ENCODE results near the gene POLR2L. TPM values are rescaled to one million over a fixed set of nuclear protein-coding genes. Genes with fewer than 3 reads are reported as not detected.

POLR2L gene
- total RNA-seq, 1 experiment from 2014 or later: 99.7 TPM

DNA sequence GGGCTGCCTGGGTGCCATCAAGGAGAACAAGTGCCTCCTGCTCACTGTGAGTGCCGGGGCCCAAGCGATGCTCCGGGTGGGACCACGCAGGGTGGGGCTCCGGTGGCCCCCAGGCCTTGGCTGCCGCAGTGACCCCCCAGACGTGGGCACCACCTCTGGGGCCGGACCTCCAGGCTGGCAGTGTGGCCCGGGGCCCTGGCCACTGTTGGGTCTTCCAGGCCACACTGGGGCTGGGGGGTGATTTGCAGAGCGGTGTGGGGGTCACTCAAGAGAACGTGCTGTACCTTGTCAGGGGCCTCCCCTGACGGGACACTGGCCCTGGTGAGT is 20.3 kb upstream of the POLR2L start:
- Histone ChIP-seq H3K4me2 (no peak overlapping the region), H3K27me3 (ENCODE audit: insufficient read depth, low read depth) (no peaks in the 10 kb centered on the region), H3K27ac (no peak overlapping the region), H3F3A (ENCODE audit: insufficient read depth, low read depth) (no peaks in the 10 kb centered on the region), H4K20me1 (ENCODE audit: insufficient read depth) (no peaks in the 10 kb centered on the region; the same call in 1 of the 2 replicates), H3K4me1 (replicated peaks; ENCODE audit: insufficient read depth) (no peaks in the 10 kb centered on the region), H3K4me3 (no peak overlapping the region), H2AFZ (no peak overlapping the region), H3K36me3 (ENCODE audit: low read depth) (no peaks in the 10 kb centered on the region), H3K9me3 (ENCODE audit: insufficient read depth, low read depth) (no peaks in the 10 kb centered on the region), H3K9me2 (ENCODE audit: insufficient read depth) (no peaks in the 10 kb centered on the region), H3K79me2 (ENCODE audit: low read depth) (no peaks in the 10 kb centered on the region)
- TF ChIP-seq EZH2 (IDR thresholded peaks at IDR 0.05; ENCODE audit: low read depth): no peak
- TF ChIP-seq, protein P1, sequence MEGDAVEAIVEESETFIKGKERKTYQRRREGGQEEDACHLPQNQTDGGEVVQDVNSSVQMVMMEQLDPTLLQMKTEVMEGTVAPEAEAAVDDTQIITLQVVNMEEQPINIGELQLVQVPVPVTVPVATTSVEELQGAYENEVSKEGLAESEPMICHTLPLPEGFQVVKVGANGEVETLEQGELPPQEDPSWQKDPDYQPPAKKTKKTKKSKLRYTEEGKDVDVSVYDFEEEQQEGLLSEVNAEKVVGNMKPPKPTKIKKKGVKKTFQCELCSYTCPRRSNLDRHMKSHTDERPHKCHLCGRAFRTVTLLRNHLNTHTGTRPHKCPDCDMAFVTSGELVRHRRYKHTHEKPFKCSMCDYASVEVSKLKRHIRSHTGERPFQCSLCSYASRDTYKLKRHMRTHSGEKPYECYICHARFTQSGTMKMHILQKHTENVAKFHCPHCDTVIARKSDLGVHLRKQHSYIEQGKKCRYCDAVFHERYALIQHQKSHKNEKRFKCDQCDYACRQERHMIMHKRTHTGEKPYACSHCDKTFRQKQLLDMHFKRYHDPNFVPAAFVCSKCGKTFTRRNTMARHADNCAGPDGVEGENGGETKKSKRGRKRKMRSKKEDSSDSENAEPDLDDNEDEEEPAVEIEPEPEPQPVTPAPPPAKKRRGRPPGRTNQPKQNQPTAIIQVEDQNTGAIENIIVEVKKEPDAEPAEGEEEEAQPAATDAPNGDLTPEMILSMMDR (conservative IDR thresholded peaks at IDR 0.05): no peak
- no peak for DNase-seq
- CTCF ChIA-PET: no interaction called here
- POLR2A ChIA-PET (ENCODE audit: unreplicated experiment): no interaction called here
- intact Hi-C loops (cut with micrococcal nuclease; ENCODE audit: unreplicated experiment): no loop called here
- BruUV-seq (replicated peaks): no TSS peak

DNA sequence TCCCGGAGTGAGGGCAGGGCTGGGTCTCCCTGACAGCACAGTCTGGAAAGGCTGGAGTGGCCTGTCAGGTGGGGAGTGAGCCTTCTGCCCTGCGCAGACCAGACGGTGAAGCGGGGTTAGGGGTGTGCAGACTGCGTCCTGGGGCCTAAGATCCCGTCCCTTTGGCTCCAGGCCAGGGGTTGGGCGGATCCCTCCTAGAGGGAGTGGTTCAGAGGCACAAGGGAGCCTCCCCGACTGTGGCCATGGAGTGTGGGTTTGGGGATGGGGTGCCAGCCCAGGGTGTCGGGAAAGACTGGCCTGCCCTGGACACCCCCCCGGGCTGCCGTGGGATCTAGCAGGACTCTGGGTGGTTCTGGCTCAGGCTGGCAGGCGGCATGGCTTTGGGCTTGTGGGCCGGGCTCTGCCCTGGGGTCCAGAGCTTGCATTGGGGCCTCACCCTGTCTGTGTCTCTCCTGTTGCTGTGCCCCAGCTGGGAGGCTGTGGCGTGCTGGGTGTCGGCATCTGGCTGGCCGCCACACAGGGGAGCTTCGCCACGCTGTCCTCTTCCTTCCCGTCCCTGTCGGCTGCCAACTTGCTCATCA is 19.8 kb upstream of the POLR2L start:
- Histone ChIP-seq H4K20me1 (ENCODE audit: insufficient read depth) (no peaks in the 10 kb centered on the region; the same call in 1 of the 2 replicates), H3K27ac (no peak overlapping the region), H3F3A (ENCODE audit: insufficient read depth, low read depth) (no peaks in the 10 kb centered on the region), H3K9me3 (ENCODE audit: insufficient read depth, low read depth) (no peaks in the 10 kb centered on the region), H3K4me1 (replicated peaks; ENCODE audit: insufficient read depth) (no peaks in the 10 kb centered on the region), H2AFZ (no peak overlapping the region), H3K36me3 (ENCODE audit: low read depth) (no peaks in the 10 kb centered on the region), H3K79me2 (ENCODE audit: low read depth) (no peaks in the 10 kb centered on the region), H3K9me2 (ENCODE audit: insufficient read depth) (no peaks in the 10 kb centered on the region), H3K4me3 (no peak overlapping the region), H3K27me3 (ENCODE audit: insufficient read depth, low read depth) (no peaks in the 10 kb centered on the region), H3K4me2 (no peak overlapping the region)
- ChIA-PET POLR2A (ENCODE audit: unreplicated experiment) (no interaction called here), CTCF (no interaction called here)
- intact Hi-C loops (cut with micrococcal nuclease; ENCODE audit: unreplicated experiment): no loop called here
- no peak for TF ChIP-seq EZH2 (IDR thresholded peaks at IDR 0.05; ENCODE audit: low read depth)
- TF ChIP-seq, protein P1 (conservative IDR thresholded peaks at IDR 0.05): no peak
- no TSS peak for BruUV-seq (replicated peaks)
- DNase-seq: no peak

DNA sequence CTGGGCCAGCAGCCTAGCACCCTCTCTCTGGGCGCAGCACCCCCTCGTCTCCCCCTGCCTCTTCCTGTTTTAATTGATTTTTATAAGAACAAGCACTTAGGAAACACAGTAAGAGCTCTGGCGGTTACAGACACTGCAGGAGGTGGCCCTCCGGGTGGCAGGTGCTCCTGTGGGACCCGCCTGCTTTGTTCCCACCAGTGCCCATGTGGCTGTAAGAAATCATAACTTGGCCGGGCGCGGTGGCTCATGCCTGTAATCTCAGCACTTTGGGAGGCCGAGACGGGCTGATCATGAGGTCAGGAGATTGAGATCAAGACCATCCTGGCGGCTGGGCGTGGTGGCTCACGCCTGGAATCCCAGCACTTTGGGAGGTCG is 18.8 kb upstream of the POLR2L start:
- Histone ChIP-seq H3K9me3 (ENCODE audit: insufficient read depth, low read depth) (no peaks in the 10 kb centered on the region), H3K9me2 (ENCODE audit: insufficient read depth) (no peaks in the 10 kb centered on the region), H3K27ac (no peak overlapping the region), H3K27me3 (ENCODE audit: insufficient read depth, low read depth) (no peaks in the 10 kb centered on the region), H3K4me1 (replicated peaks; ENCODE audit: insufficient read depth) (no peaks in the 10 kb centered on the region), H2AFZ (no peak overlapping the region), H3K4me3 (no peak overlapping the region), H3K36me3 (ENCODE audit: low read depth) (no peaks in the 10 kb centered on the region), H4K20me1 (ENCODE audit: insufficient read depth) (no peaks in the 10 kb centered on the region; the same call in 1 of the 2 replicates), H3K4me2 (no peak overlapping the region), H3F3A (ENCODE audit: insufficient read depth, low read depth) (no peaks in the 10 kb centered on the region), H3K79me2 (ENCODE audit: low read depth) (no peaks in the 10 kb centered on the region)
- CTCF ChIA-PET: no interaction called here
- POLR2A ChIA-PET (ENCODE audit: unreplicated experiment): no interaction called here
- DNase-seq: no peak
- TF ChIP-seq EZH2 (IDR thresholded peaks at IDR 0.05; ENCODE audit: low read depth): no peak
- TF ChIP-seq, protein P1 (conservative IDR thresholded peaks at IDR 0.05): no peak
- BruUV-seq (replicated peaks): no TSS peak
- intact Hi-C loops (cut with micrococcal nuclease; ENCODE audit: unreplicated experiment): no loop called here

Data from PC-9 (cell line).